ENCODE results near the gene TSHR.

- TF ChIP-seq CTCF (IDR thresholded peaks at IDR 0.05) (no peak), NFYB (CRISPR knock-in tag; conservative IDR thresholded peaks at IDR 0.05; ENCODE audit: low read depth) (no peak), FOXP1 (CRISPR knock-in tag; IDR thresholded peaks at IDR 0.05; ENCODE audit: borderline replicate concordance) (no peak), RELA (CRISPR knock-in tag; IDR thresholded peaks at IDR 0.05; ENCODE audit: borderline replicate concordance) (no peak), GABPB1 (CRISPR knock-in tag; IDR thresholded peaks at IDR 0.05) (no peak), SMAD3 (CRISPR knock-in tag; IDR thresholded peaks at IDR 0.05; ENCODE audit: borderline replicate concordance) (no peak), ZNF138 (CRISPR knock-in tag; conservative IDR thresholded peaks at IDR 0.05) (no peak), ATF3 (CRISPR knock-in tag; conservative IDR thresholded peaks at IDR 0.05) (no peak), ERG (CRISPR knock-in tag; IDR thresholded peaks at IDR 0.05) (no peak), MXD4 (CRISPR knock-in tag; IDR thresholded peaks at IDR 0.05; ENCODE audit: borderline replicate concordance) (no peak), SP1 (CRISPR knock-in tag; conservative IDR thresholded peaks at IDR 0.05) (no peak), NFE2L1 (CRISPR knock-in tag; IDR thresholded peaks at IDR 0.05) (no peak), FOXP4 (CRISPR knock-in tag; IDR thresholded peaks at IDR 0.05) (no peak), USF2 (CRISPR knock-in tag; IDR thresholded peaks at IDR 0.05) (no peak)
These were observed 62.8 kb downstream of the TSHR start for GRCh38 chr14:81018251-81018650.
